HG03342 (cell line): ENCODE measurements around the gene VIM.
"Not testable (repeated sequence)": the region's sequence is repeated elsewhere in the genome, so short reads cannot be mapped to it uniquely, and the experiment has no call there.

Source experiments
- ATAC-seq: cut with Tn5 transposase; IDR thresholded peaks from one replicate; pipeline ENCODE4 v1.9.1; 2021; ENCODE audit warnings: mild to moderate bottlenecking, moderate library complexity; ENCODE audit not compliant: unreplicated experiment

VIM gene

GRCh38 chr10:17231788-17232187, 3.7 kb downstream of the VIM start:
- no peak for ATAC-seq

GRCh38 chr10:17232276-17232960, 4.4 kb downstream of the VIM start:
- peak; percentile 10 for ATAC-seq

- no peak for ATAC-seq
These were observed 5.4 kb downstream of the VIM start for GRCh38 chr10:17233286-17233991.

GRCh38 chr10:17234431-17234945, 6.4 kb downstream of the VIM start:
- ATAC-seq: no peak

GRCh38 chr10:17235136-17235535, 7.1 kb downstream of the VIM start:
- no peak for ATAC-seq

- no peak for ATAC-seq
These were observed 8.6 kb downstream of the VIM start for GRCh38 chr10:17236468-17237148.

GRCh38 chr10:17237149-17237527, 9.1 kb downstream of the VIM start:
- ATAC-seq: no peak

- ATAC-seq: no peak
These were observed 9.9 kb downstream of the VIM start for GRCh38 chr10:17237915-17238444.

GRCh38 chr10:17238445-17239291, 10.6 kb downstream of the VIM start:
- ATAC-seq: no peak

- ATAC-seq: no peak
These were observed 11.5 kb downstream of the VIM start for GRCh38 chr10:17239345-17240085.

GRCh38 chr10:17240096-17240495, 12.1 kb downstream of the VIM start:
- no peak for ATAC-seq

- no peak for ATAC-seq
These were observed 12.6 kb downstream of the VIM start for GRCh38 chr10:17240616-17241015.

- ATAC-seq: no peak
These were observed 13.7 kb downstream of the VIM start for GRCh38 chr10:17241611-17242333.

- no peak for ATAC-seq
These were observed 16.8 kb downstream of the VIM start for GRCh38 chr10:17244700-17245365.

GRCh38 chr10:17247210-17247609, 19.2 kb downstream of the VIM start:
- no peak for ATAC-seq

- no peak for ATAC-seq
These were observed 20.9 kb downstream of the VIM start for GRCh38 chr10:17248964-17249363.

GRCh38 chr10:17249820-17250219, 21.8 kb downstream of the VIM start:
- no peak for ATAC-seq

- no peak for ATAC-seq
These were observed 22.7 kb downstream of the VIM start for GRCh38 chr10:17250736-17251135.

- ATAC-seq: not testable (repeated sequence)
These were observed 26.6 kb downstream of the VIM start for GRCh38 chr10:17254543-17255050.
